ENCODE data around the gene SORL1-AS1.

Gene SORL1-AS1

DNA sequence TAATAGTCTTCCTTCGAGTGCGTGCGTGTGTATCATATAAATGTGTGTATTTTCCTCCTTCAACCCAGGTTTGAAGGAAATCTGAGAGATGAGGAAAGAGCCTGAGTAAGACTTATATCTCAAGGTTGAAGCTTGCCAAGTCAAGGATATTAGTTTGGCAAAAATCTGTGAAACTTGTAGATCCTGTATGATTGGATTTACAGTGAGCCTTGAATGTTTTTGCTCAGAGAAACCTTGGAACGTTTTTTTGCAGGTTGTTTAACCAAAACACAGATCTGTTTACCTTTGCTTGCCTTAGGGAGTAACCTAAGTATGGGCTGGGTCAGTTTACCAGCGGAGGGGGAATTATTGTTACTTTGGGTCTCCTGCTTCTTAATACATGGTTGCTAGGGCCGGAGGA, 35.9 kb upstream of the SORL1-AS1 start:
- Histone ChIP-seq H3K27me3 (ENCODE audit: control insufficient read depth in 3 of 3, insufficient read depth in 3 of 3, low read length in 2 of 3) (no peaks in the 10 kb centered on the region), H3K36me3 (ENCODE audit: control insufficient read depth in 4 of 4, insufficient read depth in 4 of 4, low read length in 4 of 4) (peaks cover 0 to 15% (median 5%) of the 10 kb centered on the region in 4 donors), H3K9ac (ENCODE audit: insufficient read depth in 1 of 2, low read length in 2 of 2) (no peak overlapping the region), H3K4me3 (no peak overlapping the region), H3K4me1 (ENCODE audit: control insufficient read depth in 5 of 5, insufficient read depth in 5 of 5, low read length in 5 of 5) (peaks cover 0 to 1% (median 0%) of the 10 kb centered on the region in 5 donors), H3K9me3 (ENCODE audit: control insufficient read depth in 4 of 4, insufficient read depth in 3 of 4, low read length in 3 of 4) (no peaks in the 10 kb centered on the region), H3K27ac (ENCODE audit: low read depth in 1 of 2, low read length in 1 of 2) (no peak overlapping the region)
- TF ChIP-seq, protein P1, sequence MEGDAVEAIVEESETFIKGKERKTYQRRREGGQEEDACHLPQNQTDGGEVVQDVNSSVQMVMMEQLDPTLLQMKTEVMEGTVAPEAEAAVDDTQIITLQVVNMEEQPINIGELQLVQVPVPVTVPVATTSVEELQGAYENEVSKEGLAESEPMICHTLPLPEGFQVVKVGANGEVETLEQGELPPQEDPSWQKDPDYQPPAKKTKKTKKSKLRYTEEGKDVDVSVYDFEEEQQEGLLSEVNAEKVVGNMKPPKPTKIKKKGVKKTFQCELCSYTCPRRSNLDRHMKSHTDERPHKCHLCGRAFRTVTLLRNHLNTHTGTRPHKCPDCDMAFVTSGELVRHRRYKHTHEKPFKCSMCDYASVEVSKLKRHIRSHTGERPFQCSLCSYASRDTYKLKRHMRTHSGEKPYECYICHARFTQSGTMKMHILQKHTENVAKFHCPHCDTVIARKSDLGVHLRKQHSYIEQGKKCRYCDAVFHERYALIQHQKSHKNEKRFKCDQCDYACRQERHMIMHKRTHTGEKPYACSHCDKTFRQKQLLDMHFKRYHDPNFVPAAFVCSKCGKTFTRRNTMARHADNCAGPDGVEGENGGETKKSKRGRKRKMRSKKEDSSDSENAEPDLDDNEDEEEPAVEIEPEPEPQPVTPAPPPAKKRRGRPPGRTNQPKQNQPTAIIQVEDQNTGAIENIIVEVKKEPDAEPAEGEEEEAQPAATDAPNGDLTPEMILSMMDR (IDR thresholded peaks at IDR 0.05; ENCODE audit: control extremely low read depth, extremely low read depth), result no peak
- DNase-seq (no peak), ATAC-seq (ENCODE audit: insufficient read depth, low FRiP score) (no peak)
- WGBS, 2 donors, result 85 to 87% methylated on average over 6 of the region's 6 CpGs

DNA sequence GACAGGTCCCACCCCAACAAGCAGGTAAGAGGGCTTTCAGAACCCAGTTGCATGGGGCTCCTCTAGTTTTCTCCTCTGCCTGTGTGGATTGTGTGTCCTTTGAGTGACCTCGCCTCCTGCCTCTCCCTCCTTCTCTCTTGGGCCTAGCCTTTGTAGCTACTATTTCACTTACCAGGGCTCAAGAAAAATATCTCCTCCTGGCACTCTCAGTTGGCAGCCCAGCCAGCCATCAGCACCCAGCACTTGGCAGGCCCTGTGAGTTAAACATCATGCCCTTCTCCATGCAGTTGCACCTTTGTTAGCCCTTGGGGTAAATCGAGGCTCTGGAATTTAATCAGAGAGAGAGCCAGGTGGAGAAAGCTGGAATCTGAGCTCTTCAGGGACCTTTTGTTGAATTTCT, 35.4 kb upstream of the SORL1-AS1 start:
- DNase-seq (no peak), ATAC-seq (ENCODE audit: insufficient read depth, low FRiP score) (no peak)
- H3K9ac ChIP-seq (ENCODE audit: insufficient read depth in 1 of 2, low read length in 2 of 2), result no peak overlapping the region
- peaks cover 0 to 1% (median 0%) of the 10 kb centered on the region in 5 donors for H3K4me1 ChIP-seq (ENCODE audit: control insufficient read depth in 5 of 5, insufficient read depth in 5 of 5, low read length in 5 of 5)
- 91 to 93% methylated on average over 2 of the region's 2 CpGs for WGBS, 2 donors
- no peaks in the 10 kb centered on the region for H3K9me3 ChIP-seq (ENCODE audit: control insufficient read depth in 4 of 4, insufficient read depth in 3 of 4, low read length in 3 of 4)
- no peak overlapping the region for H3K4me3 ChIP-seq
- TF ChIP-seq, protein P1 (IDR thresholded peaks at IDR 0.05; ENCODE audit: control extremely low read depth, extremely low read depth), result no peak
- H3K36me3 ChIP-seq (ENCODE audit: control insufficient read depth in 4 of 4, insufficient read depth in 4 of 4, low read length in 4 of 4), result peaks cover 0 to 12% (median 5%) of the 10 kb centered on the region in 4 donors
- H3K27me3 ChIP-seq (ENCODE audit: control insufficient read depth in 3 of 3, insufficient read depth in 3 of 3, low read length in 2 of 3), result no peaks in the 10 kb centered on the region
- no peak overlapping the region for H3K27ac ChIP-seq (ENCODE audit: low read depth in 1 of 2, low read length in 1 of 2)

DNA sequence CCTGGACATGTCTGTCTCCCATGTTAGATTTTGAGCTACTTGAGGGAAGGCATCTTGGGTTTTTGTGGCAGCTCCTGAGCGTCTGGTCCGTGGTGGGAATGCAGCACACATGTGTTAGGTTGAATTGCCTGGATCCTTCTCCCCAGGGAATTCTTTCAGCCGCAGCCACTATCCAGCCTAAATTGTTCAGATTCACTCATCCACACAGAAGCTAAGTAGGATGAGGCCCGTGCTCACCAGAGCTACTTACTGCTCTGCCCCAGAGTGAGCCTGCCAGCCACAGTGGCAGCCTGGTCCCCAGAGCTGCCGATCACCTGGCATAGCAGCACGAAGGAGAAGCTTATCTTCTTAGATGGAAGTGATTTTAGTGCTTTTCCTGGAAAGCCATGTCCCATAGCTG, 34.4 kb upstream of the SORL1-AS1 start:
- Histone ChIP-seq H3K27me3 (ENCODE audit: control insufficient read depth in 3 of 3, insufficient read depth in 3 of 3, low read length in 2 of 3) (no peaks in the 10 kb centered on the region), H3K9ac (ENCODE audit: insufficient read depth in 1 of 2, low read length in 2 of 2) (no peak overlapping the region), H3K4me3 (no peak overlapping the region), H3K9me3 (ENCODE audit: control insufficient read depth in 4 of 4, insufficient read depth in 3 of 4, low read length in 3 of 4) (no peaks in the 10 kb centered on the region), H3K36me3 (ENCODE audit: control insufficient read depth in 4 of 4, insufficient read depth in 4 of 4, low read length in 4 of 4) (peaks cover 0 to 12% (median 5%) of the 10 kb centered on the region in 4 donors), H3K4me1 (ENCODE audit: control insufficient read depth in 5 of 5, insufficient read depth in 5 of 5, low read length in 5 of 5) (peaks cover 0 to 1% (median 0%) of the 10 kb centered on the region in 5 donors), H3K27ac (ENCODE audit: low read depth in 1 of 2, low read length in 1 of 2) (no peak overlapping the region)
- WGBS, 2 donors, result 78 to 81% methylated on average over 6 of the region's 6 CpGs
- DNase-seq (no peak), ATAC-seq (ENCODE audit: insufficient read depth, low FRiP score) (no peak)
- TF ChIP-seq, protein P1 (IDR thresholded peaks at IDR 0.05; ENCODE audit: control extremely low read depth, extremely low read depth), result no peak

DNA sequence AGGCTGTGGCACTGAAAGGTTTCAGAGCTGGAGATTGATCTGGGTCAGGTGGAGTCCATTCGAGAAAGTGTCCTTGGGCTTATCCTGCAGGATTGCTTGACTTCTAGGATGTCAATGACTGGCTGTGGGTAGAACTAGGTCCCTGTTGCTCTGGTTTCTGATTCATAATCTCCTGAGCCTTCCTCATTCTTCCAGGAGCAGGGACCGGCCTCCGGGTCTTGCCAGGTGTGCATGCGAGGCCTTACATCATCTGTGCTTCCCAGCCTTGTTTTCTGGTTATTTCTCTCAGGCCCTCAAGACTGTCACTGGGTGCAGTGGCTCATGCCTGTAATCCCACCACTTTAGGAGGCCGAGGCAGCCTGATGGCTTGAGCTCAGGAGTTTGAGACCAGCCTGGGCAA, 33.3 kb upstream of the SORL1-AS1 start:
- DNase-seq, result no peak
- WGBS, 2 donors, result 87 to 98% methylated on average over 5 of the region's 5 CpGs
- ATAC-seq (ENCODE audit: insufficient read depth, low FRiP score), result no peak
- Histone ChIP-seq H3K4me3 (no peak overlapping the region), H3K4me1 (ENCODE audit: control insufficient read depth in 5 of 5, insufficient read depth in 5 of 5, low read length in 5 of 5) (peaks cover 0 to 1% (median 0%) of the 10 kb centered on the region in 5 donors), H3K9ac (ENCODE audit: insufficient read depth in 1 of 2, low read length in 2 of 2) (no peak overlapping the region), H3K9me3 (ENCODE audit: control insufficient read depth in 4 of 4, insufficient read depth in 3 of 4, low read length in 3 of 4) (no peaks in the 10 kb centered on the region), H3K27ac (ENCODE audit: low read depth in 1 of 2, low read length in 1 of 2) (no peak overlapping the region), H3K36me3 (ENCODE audit: control insufficient read depth in 4 of 4, insufficient read depth in 4 of 4, low read length in 4 of 4) (peaks cover 0 to 12% (median 5%) of the 10 kb centered on the region in 4 donors), H3K27me3 (ENCODE audit: control insufficient read depth in 3 of 3, insufficient read depth in 3 of 3, low read length in 2 of 3) (no peaks in the 10 kb centered on the region)
- TF ChIP-seq, protein P1 (IDR thresholded peaks at IDR 0.05; ENCODE audit: control extremely low read depth, extremely low read depth), result no peak
